ENCODE data around the gene NPTX1. TPM values are rescaled to one million over a fixed set of nuclear protein-coding genes. Genes with fewer than 3 reads are reported as not detected.

Gene NPTX1
- polyA plus RNA-seq, 2 of the 4 experiments (the other 2 are of a cell fraction) = 43.6 to 109 TPM

DNA sequence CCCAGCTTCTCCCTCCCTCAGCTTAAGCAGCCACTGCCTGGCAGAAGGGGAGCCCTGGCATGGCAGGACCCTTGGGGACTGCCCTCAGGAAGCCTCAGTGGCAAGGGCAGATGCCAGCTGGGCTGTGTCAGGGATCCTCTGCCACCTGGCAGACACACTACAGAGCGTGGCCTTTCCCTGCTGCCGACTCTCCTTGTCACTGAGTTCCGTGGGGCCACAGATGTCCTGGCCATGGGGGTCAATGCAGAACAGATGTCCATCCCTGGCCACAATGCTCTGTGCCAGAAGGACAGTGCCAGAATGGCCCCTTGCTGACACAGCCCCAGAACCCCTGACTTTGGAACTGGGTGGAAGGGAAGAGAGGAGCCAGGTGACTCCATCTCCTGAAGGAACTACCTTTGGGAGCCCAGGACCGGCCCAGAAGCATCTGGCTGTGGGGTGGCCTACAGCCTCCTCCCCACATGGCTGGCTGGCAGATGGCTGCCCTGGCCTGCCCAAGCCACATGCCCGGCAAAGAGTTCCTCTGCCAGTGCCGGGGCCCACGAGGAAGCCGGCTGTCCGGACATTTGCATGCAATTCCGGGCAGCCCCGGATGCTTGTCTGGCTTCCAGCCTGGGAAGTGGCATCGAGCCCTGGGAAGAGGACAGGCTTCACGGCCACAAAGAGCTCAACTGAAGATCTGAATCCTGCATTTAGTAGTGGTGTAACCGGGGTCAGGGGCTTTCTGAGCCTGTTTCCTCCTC lies 24.1 kb downstream of the NPTX1 start:
- POLR2A ChIA-PET = no interaction called here
- 58% methylated on average over 14 of the region's 14 CpGs for WGBS (ENCODE audit: missing lambda C conversion rate)
- Histone ChIP-seq H3K4me1 (peaks cover 15% of the 10 kb centered on the region), H3K4me3 (no peak overlapping the region), H3K9me3 (no peaks in the 10 kb centered on the region), H3K27ac (no peak overlapping the region), H3K4me2 (no peak overlapping the region)
- FAIRE-seq (no peak), ATAC-seq (no peak), DNase-seq (ENCODE audit: low read depth in 1 of 2, low spot score in 1 of 2) (no peak)
- CTCF ChIA-PET = interaction anchor here (1.0 to 3.0 kb wide), 4 partner anchors 11 to 25 kb away, joined by 3 to 11 read pairs (median 4); no protein-coding TSS in a partner anchor
- TF ChIP-seq EP300 (IDR thresholded peaks at IDR 0.05) = no peak
- no peak for TF ChIP-seq RNF2 (IDR thresholded peaks at IDR 0.05; ENCODE audit: borderline replicate concordance, low read depth)
- no peak for TF ChIP-seq HOXB13 (CRISPR knock-in tag; IDR thresholded peaks at IDR 0.05; ENCODE audit: low read depth)
- no peak for TF ChIP-seq MAX (IDR thresholded peaks at IDR 0.05)
- no peak for TF ChIP-seq ZC3H11A (IDR thresholded peaks at IDR 0.05)
- no peak for TF ChIP-seq ZSCAN20 (CRISPR knock-in tag; IDR thresholded peaks at IDR 0.05)
- TF ChIP-seq, protein P1, sequence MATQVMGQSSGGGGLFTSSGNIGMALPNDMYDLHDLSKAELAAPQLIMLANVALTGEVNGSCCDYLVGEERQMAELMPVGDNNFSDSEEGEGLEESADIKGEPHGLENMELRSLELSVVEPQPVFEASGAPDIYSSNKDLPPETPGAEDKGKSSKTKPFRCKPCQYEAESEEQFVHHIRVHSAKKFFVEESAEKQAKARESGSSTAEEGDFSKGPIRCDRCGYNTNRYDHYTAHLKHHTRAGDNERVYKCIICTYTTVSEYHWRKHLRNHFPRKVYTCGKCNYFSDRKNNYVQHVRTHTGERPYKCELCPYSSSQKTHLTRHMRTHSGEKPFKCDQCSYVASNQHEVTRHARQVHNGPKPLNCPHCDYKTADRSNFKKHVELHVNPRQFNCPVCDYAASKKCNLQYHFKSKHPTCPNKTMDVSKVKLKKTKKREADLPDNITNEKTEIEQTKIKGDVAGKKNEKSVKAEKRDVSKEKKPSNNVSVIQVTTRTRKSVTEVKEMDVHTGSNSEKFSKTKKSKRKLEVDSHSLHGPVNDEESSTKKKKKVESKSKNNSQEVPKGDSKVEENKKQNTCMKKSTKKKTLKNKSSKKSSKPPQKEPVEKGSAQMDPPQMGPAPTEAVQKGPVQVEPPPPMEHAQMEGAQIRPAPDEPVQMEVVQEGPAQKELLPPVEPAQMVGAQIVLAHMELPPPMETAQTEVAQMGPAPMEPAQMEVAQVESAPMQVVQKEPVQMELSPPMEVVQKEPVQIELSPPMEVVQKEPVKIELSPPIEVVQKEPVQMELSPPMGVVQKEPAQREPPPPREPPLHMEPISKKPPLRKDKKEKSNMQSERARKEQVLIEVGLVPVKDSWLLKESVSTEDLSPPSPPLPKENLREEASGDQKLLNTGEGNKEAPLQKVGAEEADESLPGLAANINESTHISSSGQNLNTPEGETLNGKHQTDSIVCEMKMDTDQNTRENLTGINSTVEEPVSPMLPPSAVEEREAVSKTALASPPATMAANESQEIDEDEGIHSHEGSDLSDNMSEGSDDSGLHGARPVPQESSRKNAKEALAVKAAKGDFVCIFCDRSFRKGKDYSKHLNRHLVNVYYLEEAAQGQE (IDR thresholded peaks at IDR 0.05) = no peak
- no peak for TF ChIP-seq FOSB (CRISPR knock-in tag; IDR thresholded peaks at IDR 0.05)
- no peak for TF ChIP-seq RFX5 (IDR thresholded peaks at IDR 0.05)
- no peak for TF ChIP-seq CBX2 (IDR thresholded peaks at IDR 0.05; ENCODE audit: borderline replicate concordance, low read depth)
- no peak for TF ChIP-seq HOXA7 (CRISPR knock-in tag; IDR thresholded peaks at IDR 0.05)
- TF ChIP-seq TP53 (CRISPR knock-in tag; IDR thresholded peaks at IDR 0.05) = no peak
- TF ChIP-seq HEYL (CRISPR knock-in tag; IDR thresholded peaks at IDR 0.05) = no peak
- no peak for TF ChIP-seq NFE2L2 (conservative IDR thresholded peaks at IDR 0.05; ENCODE audit: low read length)
- TF ChIP-seq FOXS1 (CRISPR knock-in tag; IDR thresholded peaks at IDR 0.05) = no peak

DNA sequence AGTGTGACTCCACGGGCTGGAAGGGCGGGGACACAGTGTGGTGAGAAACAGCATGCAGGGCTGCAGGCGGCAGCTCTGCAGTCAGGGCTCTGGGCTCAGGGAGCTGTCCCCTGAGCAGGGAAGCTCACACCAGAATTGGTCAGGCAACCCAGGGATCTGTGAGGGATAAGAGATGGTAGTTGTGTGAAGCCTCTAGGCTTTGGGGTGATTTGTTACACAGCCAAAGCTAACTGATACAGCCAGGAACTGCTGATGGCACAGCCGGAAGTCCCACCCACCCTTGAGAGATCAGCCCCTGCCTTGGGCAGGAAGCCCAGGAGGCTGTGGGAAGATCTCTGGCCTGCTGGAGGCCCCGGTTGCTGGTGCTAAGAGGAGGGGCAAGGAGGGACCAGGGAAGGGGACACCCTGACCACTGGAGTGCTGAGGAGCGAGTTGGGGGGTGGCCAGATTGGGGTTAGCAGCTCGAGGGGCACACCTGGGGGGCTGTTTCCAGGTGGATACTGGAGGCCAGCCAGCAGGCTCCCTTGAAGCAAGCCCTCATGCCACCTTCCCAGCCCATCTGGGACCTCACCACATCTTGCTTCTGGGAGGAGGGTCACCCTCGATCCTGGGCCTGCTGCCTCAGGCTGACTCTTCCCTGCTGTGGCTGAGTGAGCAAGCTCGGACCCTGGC lies 25.2 kb downstream of the NPTX1 start:
- Histone ChIP-seq H3K27ac (no peak overlapping the region), H3K9me3 (no peaks in the 10 kb centered on the region), H3K4me3 (no peak overlapping the region), H3K4me1 (peaks cover 20% of the 10 kb centered on the region), H3K4me2 (no peak overlapping the region)
- DNase-seq (ENCODE audit: low read depth in 1 of 2, low spot score in 1 of 2) (no peak), ATAC-seq (no peak), FAIRE-seq (no peak)
- ChIA-PET CTCF (interaction anchor here (1.0 to 3.0 kb wide), 4 partner anchors 9 to 124 kb away, joined by 4 to 11 read pairs (median 4); no protein-coding TSS in a partner anchor), POLR2A (no interaction called here)
- 79% methylated on average over 7 of the region's 9 CpGs for WGBS (ENCODE audit: missing lambda C conversion rate)
- no peak for TF ChIP-seq RAD21 (conservative IDR thresholded peaks at IDR 0.05 in 1 of 2, IDR thresholded peaks at IDR 0.05 in 1 of 2)
- no peak for TF ChIP-seq MAFK (IDR thresholded peaks at IDR 0.05; ENCODE audit: partially characterized antibody)
- no peak for TF ChIP-seq MYC (IDR thresholded peaks at IDR 0.05; ENCODE audit: borderline replicate concordance, low read length)
- no peak for TF ChIP-seq MAX (IDR thresholded peaks at IDR 0.05)
- no peak for TF ChIP-seq KDM5A (IDR thresholded peaks at IDR 0.05)
- no peak for TF ChIP-seq CBX2 (IDR thresholded peaks at IDR 0.05; ENCODE audit: borderline replicate concordance, low read depth)
- TF ChIP-seq RCOR1 (IDR thresholded peaks at IDR 0.05; ENCODE audit: low read depth, low read length) = no peak
- TF ChIP-seq PHF8 (IDR thresholded peaks at IDR 0.05; ENCODE audit: borderline replicate concordance, low read depth) = no peak
- no peak for TF ChIP-seq HOXB13 (CRISPR knock-in tag; IDR thresholded peaks at IDR 0.05; ENCODE audit: low read depth)
- TF ChIP-seq KDM1A (IDR thresholded peaks at IDR 0.05; ENCODE audit: low read depth) = no peak
- no peak for TF ChIP-seq GATA3 (IDR thresholded peaks at IDR 0.05; ENCODE audit: borderline replicate concordance)
- TF ChIP-seq SMC3 (IDR thresholded peaks at IDR 0.05) = no peak
- TF ChIP-seq, protein P2, sequence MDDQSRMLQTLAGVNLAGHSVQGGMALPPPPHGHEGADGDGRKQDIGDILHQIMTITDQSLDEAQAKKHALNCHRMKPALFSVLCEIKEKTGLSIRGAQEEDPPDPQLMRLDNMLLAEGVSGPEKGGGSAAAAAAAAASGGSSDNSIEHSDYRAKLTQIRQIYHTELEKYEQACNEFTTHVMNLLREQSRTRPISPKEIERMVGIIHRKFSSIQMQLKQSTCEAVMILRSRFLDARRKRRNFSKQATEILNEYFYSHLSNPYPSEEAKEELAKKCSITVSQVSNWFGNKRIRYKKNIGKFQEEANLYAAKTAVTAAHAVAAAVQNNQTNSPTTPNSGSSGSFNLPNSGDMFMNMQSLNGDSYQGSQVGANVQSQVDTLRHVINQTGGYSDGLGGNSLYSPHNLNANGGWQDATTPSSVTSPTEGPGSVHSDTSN (IDR thresholded peaks at IDR 0.05) = no peak
- TF ChIP-seq, protein P1 (IDR thresholded peaks at IDR 0.05) = no peak
- no peak for TF ChIP-seq NFE2L2 (conservative IDR thresholded peaks at IDR 0.05; ENCODE audit: low read length)
- no peak for TF ChIP-seq EHMT2 (IDR thresholded peaks at IDR 0.05; ENCODE audit: low read depth)
- no peak for TF ChIP-seq TP53 (CRISPR knock-in tag; IDR thresholded peaks at IDR 0.05)
- TF ChIP-seq RNF2 (IDR thresholded peaks at IDR 0.05; ENCODE audit: borderline replicate concordance, low read depth) = no peak
